MM.1S (cell line): ENCODE data around the gene SYNRG.

Experiments used
- DNase-seq: peaks from one replicate; pipeline ENCODE4 v3.0.0-alpha.2; 2015
- H2AFZ ChIP-seq: fragments of 300-600 bp; sonication (generic); 2 replicates; pipeline ENCODE4 v1.6.0; 2016; ENCODE audit warnings: antibody characterized with exemption, low read length
- H3F3A ChIP-seq: fragments of 300-600 bp; sonication (generic); 2 replicates; pipeline ENCODE4 v1.6.1; 2016; ENCODE audit warnings: mild to moderate bottlenecking, antibody characterized with exemption, low read length, moderate library complexity, mixed read lengths; ENCODE audit not compliant: insufficient read depth
- H3K27ac ChIP-seq: fragments of 300-600 bp; sonication (generic); 2 replicates; pipeline ENCODE4 v1.5.1; 2016; ENCODE audit warnings: mild to moderate bottlenecking, low read length
- H3K27me3 ChIP-seq: fragments of 300-600 bp; sonication (generic); replicated peaks from 2 replicates; pipeline ENCODE4 v1.6.0; 2016; ENCODE audit warnings: low read length; ENCODE audit not compliant: insufficient read depth
- H3K36me3 ChIP-seq: fragments of 300-600 bp; sonication (generic); replicated peaks from 2 replicates; pipeline ENCODE4 v1.6.1; 2016; ENCODE audit warnings: mild to moderate bottlenecking, low read length, mixed read lengths; ENCODE audit not compliant: insufficient read depth
- H3K4me1 ChIP-seq: fragments of 300-600 bp; sonication (generic); 2 replicates; pipeline ENCODE4 v1.6.1; 2016; ENCODE audit warnings: low read length, mixed read lengths
- H3K4me2 ChIP-seq: fragments of 300-600 bp; sonication (generic); 2 replicates; pipeline ENCODE4 v1.6.0; 2016; ENCODE audit warnings: low read depth, low read length
- H3K4me3 ChIP-seq: fragments of 300-600 bp; sonication (generic); 2 replicates; pipeline ENCODE4 v1.5.1; 2016; ENCODE audit warnings: low read length, mixed read lengths
- H3K79me2 ChIP-seq: fragments of 300-600 bp; sonication (generic); 2 replicates; pipeline ENCODE4 v1.6.1; 2016; ENCODE audit warnings: mixed run types, low read length, mixed read lengths
- H3K9ac ChIP-seq: fragments of 300-600 bp; sonication (generic); 2 replicates; pipeline ENCODE4 v1.6.1; 2016; ENCODE audit warnings: low read length, mixed read lengths
- H3K9me2 ChIP-seq: fragments of 300-600 bp; sonication (generic); replicated peaks from 2 replicates; pipeline ENCODE4 v1.6.1; 2016; ENCODE audit warnings: mild to moderate bottlenecking, low read length, mixed read lengths; ENCODE audit not compliant: insufficient read depth
- H3K9me3 ChIP-seq: fragments of 300-600 bp; sonication (generic); replicated peaks from 2 replicates; pipeline ENCODE4 v1.6.1; 2016; ENCODE audit warnings: mild to moderate bottlenecking, low read length, mixed read lengths; ENCODE audit not compliant: insufficient read depth
- H4K20me1 ChIP-seq: fragments of 300-600 bp; sonication (generic); 2 replicates; pipeline ENCODE4 v1.6.1; 2016; ENCODE audit warnings: mild to moderate bottlenecking, low read length, moderate library complexity, mixed read lengths; ENCODE audit not compliant: insufficient read depth
- CTCF ChIP-seq: fragments of 300-600 bp; sonication (generic); IDR thresholded peaks from 2 replicates; pipeline ENCODE4 v1.5.1; 2016; ENCODE audit warnings: antibody characterized with exemption, low read length, mixed read lengths
- EZH2 ChIP-seq: fragments of 300-600 bp; sonication (generic); optimal IDR thresholded peaks from 2 replicates; pipeline ENCODE3; 2017; ENCODE audit warnings: low read depth, mild to moderate bottlenecking, antibody characterized with exemption, low read length, mixed read lengths
- EZH2phosphoT487 ChIP-seq: fragments of 300-600 bp; sonication (generic); IDR thresholded peaks from 2 replicates; pipeline ENCODE4 v1.6.1; 2018; ENCODE audit warnings: antibody characterized with exemption, low read length

SYNRG gene

GRCh38 chr17:37547986-37548385, 61.2 kb downstream of the SYNRG start:
- no peaks in the 10 kb centered on the region for H4K20me1 ChIP-seq
- H3K4me3 ChIP-seq: no peak overlapping the region
- H3K27me3 ChIP-seq: no peaks in the 10 kb centered on the region
- H3K79me2 ChIP-seq: peaks cover 75% of the 10 kb centered on the region
- peaks cover 10% of the 10 kb centered on the region; the same call in 1 of the 2 replicates for H3K36me3 ChIP-seq
- no peaks in the 10 kb centered on the region for H3K9me3 ChIP-seq
- H3K27ac ChIP-seq: no peak overlapping the region
- no peak overlapping the region for H3K9ac ChIP-seq
- no peak overlapping the region for H3K4me2 ChIP-seq
- H2AFZ ChIP-seq: no peak overlapping the region
- TF ChIP-seq EZH2phosphoT487: no peak
- no peak for TF ChIP-seq CTCF
- no peak for TF ChIP-seq EZH2
- H3F3A ChIP-seq: no peaks in the 10 kb centered on the region
- DNase-seq: no peak
- H3K4me1 ChIP-seq: no peaks in the 10 kb centered on the region
- no peaks in the 10 kb centered on the region for H3K9me2 ChIP-seq

- Histone ChIP-seq H3K9me2 (no peaks in the 10 kb centered on the region), H3K27ac (no peak overlapping the region), H3F3A (no peaks in the 10 kb centered on the region), H3K27me3 (no peaks in the 10 kb centered on the region), H4K20me1 (no peaks in the 10 kb centered on the region), H3K36me3 (peaks cover 9% of the 10 kb centered on the region; the same call in 1 of the 2 replicates), H3K9ac (no peak overlapping the region), H3K79me2 (peaks cover 60% of the 10 kb centered on the region), H3K9me3 (no peaks in the 10 kb centered on the region), H3K4me3 (no peak overlapping the region), H3K4me1 (no peaks in the 10 kb centered on the region), H2AFZ (no peak overlapping the region), H3K4me2 (no peak overlapping the region)
- no peak for DNase-seq
- TF ChIP-seq EZH2phosphoT487: no peak
- TF ChIP-seq CTCF: no peak
- no peak for TF ChIP-seq EZH2
Measured at GRCh38 chr17:37546302-37546701, 62.9 kb downstream of the SYNRG start.

GRCh38 chr17:37545486-37545885, 63.7 kb downstream of the SYNRG start:
- TF ChIP-seq CTCF (no peak), EZH2 (no peak), EZH2phosphoT487 (no peak)
- no peaks in the 10 kb centered on the region for H4K20me1 ChIP-seq
- no peak overlapping the region for H3K4me3 ChIP-seq
- no peak overlapping the region for H2AFZ ChIP-seq
- no peaks in the 10 kb centered on the region for H3K4me1 ChIP-seq
- no peak for DNase-seq
- no peak overlapping the region for H3K4me2 ChIP-seq
- peaks cover 52% of the 10 kb centered on the region for H3K79me2 ChIP-seq
- H3K9me3 ChIP-seq: no peaks in the 10 kb centered on the region
- no peaks in the 10 kb centered on the region for H3K9me2 ChIP-seq
- H3K9ac ChIP-seq: no peak overlapping the region
- H3K36me3 ChIP-seq: peaks cover 9% of the 10 kb centered on the region; the same call in 1 of the 2 replicates
- H3K27me3 ChIP-seq: no peaks in the 10 kb centered on the region
- no peak overlapping the region for H3K27ac ChIP-seq
- H3F3A ChIP-seq: no peaks in the 10 kb centered on the region
